B cell (primary cell): Measurements from ENCODE around the gene PRAC2. TPM values are rescaled to one million over a fixed set of nuclear protein-coding genes. Genes with fewer than 3 reads are reported as not detected.

ENCODE experiments used
- ATAC-seq: fragments of 200-7000 bp; cut with Tn5 transposase; one replicate; pipeline ENCODE4 v1.10.0; 2021; ENCODE audit warnings: low read depth, mild to moderate bottlenecking, moderate number of reproducible peaks, moderate library complexity
- CTCF ChIA-PET: fragments of 350-600 bp; sonication (Branson Sonifier 250); formaldehyde crosslinking; loops from one replicate; lab custom pipeline; 2021; ENCODE audit warnings: antibody characterized with exemption, inconsistent platforms; lab: Charles Lee
- POLR2A ChIA-PET: fragments of 350-600 bp; sonication (Branson Sonifier 250); formaldehyde crosslinking; loops from one replicate; lab custom pipeline; 2021; ENCODE audit warnings: antibody characterized with exemption; lab: Charles Lee
- DNase-seq: peaks from one replicate; pipeline ENCODE4 v3.0.0; 2013
- H2AFZ ChIP-seq: 2 replicates; pipeline ENCODE4 v1.6.1; 2012; ENCODE audit warnings: mild to moderate bottlenecking, low read depth, low read length; ENCODE audit not compliant: insufficient read depth, poor library complexity, severe bottlenecking
- H3K27ac ChIP-seq, 2 donors: 1 replicate in 1 of 2; 2 replicates in 1 of 2; pipeline ENCODE4 v1.5.1; 2012 to 2013; ENCODE audit warnings: low read length in 2 of 2, mild to moderate bottlenecking in 2 of 2, moderate library complexity in 1 of 2
- H3K27me3 ChIP-seq, 4 experiments: fragments of 200-600 bp in 1 of 4; sonication (generic) in 1 of 4; replicated peaks in 1 of 4; 1 replicate in 2 of 4; 2 replicates in 2 of 4; pipeline versions ENCODE4 v1.6.1 to v1.7.0; 2013 to 2016; ENCODE audit warnings: low read length in 3 of 4, mild to moderate bottlenecking in 2 of 4, mixed read lengths in 1 of 4, moderate library complexity in 1 of 4; ENCODE audit not compliant: insufficient read depth in 4 of 4, control insufficient read depth in 3 of 4; ENCODE audit errors: control extremely low read depth in 1 of 4
- H3K36me3 ChIP-seq, 2 experiments: replicated peaks in 1 of 2; 1 replicate in 1 of 2; 2 replicates in 1 of 2; pipeline versions ENCODE4 v1.6.1 to v1.7.1; 2013; ENCODE audit warnings: low read length in 1 of 2; ENCODE audit not compliant: insufficient read depth in 2 of 2, control insufficient read depth in 1 of 2; ENCODE audit errors: control extremely low read depth in 1 of 2, extremely low read depth in 1 of 2
- H3K4me1 ChIP-seq, 2 donors: fragments of 200-600 bp in 1 of 2; sonication (generic) in 1 of 2; 1 replicate in 1 of 2; 2 replicates in 1 of 2; pipeline versions ENCODE4 v1.5.1 to v1.6.1; 2013 to 2017; ENCODE audit warnings: low read length in 2 of 2; ENCODE audit not compliant: control insufficient read depth in 2 of 2, insufficient read depth in 2 of 2
- H3K4me2 ChIP-seq: replicated peaks from 2 replicates; pipeline ENCODE3; 2012; ENCODE audit warnings: mild to moderate bottlenecking, low read depth, low read length; ENCODE audit not compliant: poor library complexity, severe bottlenecking
- H3K4me3 ChIP-seq, 5 experiments: fragments of 200-600 bp in 1 of 5; sonication (generic) in 1 of 5; 1 replicate in 3 of 5; 2 replicates in 2 of 5; pipeline versions ENCODE4 v1.5.1 to v1.7.0; 2011 to 2016; ENCODE audit warnings: low read length in 4 of 5, mild to moderate bottlenecking in 4 of 5, low read depth in 2 of 5, control low read depth in 1 of 5, moderate library complexity in 1 of 5; ENCODE audit not compliant: insufficient read depth in 1 of 5; ENCODE audit errors: control extremely low read depth in 1 of 5, extremely low read depth in 1 of 5
- H3K79me2 ChIP-seq: fragments of 200-600 bp; sonication (generic); one replicate; pipeline ENCODE4 v1.6.0; 2016; ENCODE audit warnings: low read length; ENCODE audit not compliant: control insufficient read depth, insufficient read depth
- H3K9ac ChIP-seq: fragments of 200-600 bp; sonication (generic); 2 replicates; pipeline ENCODE4 v1.6.1; 2017; ENCODE audit warnings: mild to moderate bottlenecking, low read length, moderate library complexity
- H3K9me3 ChIP-seq, 3 donors: one replicate each; pipeline versions ENCODE4 v1.6.1 to v1.7.1; 2013; ENCODE audit warnings: low read length in 2 of 3; ENCODE audit not compliant: control insufficient read depth in 2 of 3, insufficient read depth in 1 of 3; ENCODE audit errors: control extremely low read depth in 1 of 3
- H4K20me1 ChIP-seq: 2 replicates; pipeline ENCODE4 v1.6.0; 2012; ENCODE audit warnings: mild to moderate bottlenecking, low read length; ENCODE audit not compliant: insufficient read depth, control insufficient read depth, poor library complexity, severe bottlenecking
- H3K27ac Mint-ChIP-seq: one replicate; pipeline ENCODE4 v1.8.0; 2021; ENCODE audit warnings: mixed read lengths
- H3K27me3 Mint-ChIP-seq: one replicate; pipeline ENCODE4 v1.8.0; 2021; ENCODE audit warnings: mixed read lengths
- H3K4me1 Mint-ChIP-seq: one replicate; pipeline ENCODE4 v1.8.0; 2021; ENCODE audit warnings: mixed read lengths
- H3K4me3 Mint-ChIP-seq: one replicate; pipeline ENCODE4 v1.8.0; 2021; ENCODE audit warnings: mixed read lengths
- H3K9me3 Mint-ChIP-seq: one replicate; pipeline ENCODE4 v1.8.0; 2022; ENCODE audit warnings: mixed read lengths; ENCODE audit not compliant: insufficient read depth
- CTCF ChIP-seq: fragments of 200-600 bp; IDR thresholded peaks from one replicate; pipeline ENCODE4 v1.8.0; 2022; ENCODE audit warnings: antibody characterized with exemption, mild to moderate bottlenecking
- EZH2 ChIP-seq: IDR thresholded peaks from 2 replicates; pipeline ENCODE4 v1.6.1; 2012; ENCODE audit warnings: borderline replicate concordance, low read depth, mild to moderate bottlenecking, moderate library complexity, low read length; ENCODE audit not compliant: insufficient read depth, poor library complexity, severe bottlenecking
- WGBS: methylation state at CpG from one replicate; pipeline ENCODE4 v1.1.5; 2013; ENCODE audit warnings: missing lambda C conversion rate; ENCODE audit not compliant: insufficient coverage; 5-methylcytosine and 5-hydroxymethylcytosine counted together
- intact Hi-C: fragments of 100-400 bp; cut with micrococcal nuclease; formaldehyde crosslinking; loops from one replicate; pipeline ENCODE4 v1.10.0; 2022
- polyA plus RNA-seq: library from polyadenylated mRNA; depleted of rRNA; stranded (reverse); fragments of >200 nt; gene quantifications from 2 replicates; pipeline ENCODE4 v1.2.3, GENCODE V29; 2012
- total RNA-seq, 2 donors: library from RNA; stranded (reverse); fragments of 120-200 nt in 1 of 2; gene quantifications; 1 replicate in 1 of 2; 2 replicates in 1 of 2; pipeline versions ENCODE4 v1.2.3 to v1.2.4, GENCODE V29; 2013 to 2022

PRAC2 gene
- total and polyA plus RNA-seq, 2 donors (not counting 1 experiment from before 2014, with no cell fraction given) = not detected

- no peak overlapping the region for H2AFZ ChIP-seq
- DNase-seq (peak; percentile 25), ATAC-seq (no peak)
- Mint-ChIP-seq H3K27ac (no peak overlapping the region), H3K27me3 (peaks cover 82% of the 10 kb centered on the region), H3K4me1 (peaks cover 29% of the 10 kb centered on the region), H3K4me3 (peak overlapping the region; percentile 7), H3K9me3 (no peaks in the 10 kb centered on the region)
- H3K9ac ChIP-seq = no peak overlapping the region
- H3K36me3 ChIP-seq = no peaks in the 10 kb centered on the region
- H3K4me1 ChIP-seq = peaks cover 41 to 65% of the 10 kb centered on the region in 2 donors
- H3K27me3 ChIP-seq = peaks cover 0 to 92% (median 81%) of the 10 kb centered on the region in 4 experiments
- peak overlapping the region; percentile 65 for H3K4me2 ChIP-seq
- CTCF ChIA-PET = interaction anchor here (0.6 to 1.5 kb wide), 2 partner anchors 11 to 301 kb away, joined by 3 to 4 read pairs; no protein-coding TSS in a partner anchor
- no peak overlapping the region for H3K4me3 ChIP-seq
- H4K20me1 ChIP-seq = no peaks in the 10 kb centered on the region
- TF ChIP-seq CTCF = no peak
- peak; percentile 58 for TF ChIP-seq EZH2
- intact Hi-C loops = loop anchor here (5.0 to 10.0 kb wide), 2 partner anchors 132 to 265 kb away; partner anchors contain the start of gene IGF2BP1
- POLR2A ChIA-PET = no interaction called here
- H3K9me3 ChIP-seq = peaks cover 0 to 45% (median 0%) of the 10 kb centered on the region in 3 donors
- H3K27ac ChIP-seq = no peak overlapping the region
- H3K79me2 ChIP-seq = no peaks in the 10 kb centered on the region
- 10% methylated on average over 17 of the region's 19 CpGs for WGBS
These were observed 6.6 kb downstream of the PRAC2 start for GRCh38 chr17:48729335-48730239.

DNA sequence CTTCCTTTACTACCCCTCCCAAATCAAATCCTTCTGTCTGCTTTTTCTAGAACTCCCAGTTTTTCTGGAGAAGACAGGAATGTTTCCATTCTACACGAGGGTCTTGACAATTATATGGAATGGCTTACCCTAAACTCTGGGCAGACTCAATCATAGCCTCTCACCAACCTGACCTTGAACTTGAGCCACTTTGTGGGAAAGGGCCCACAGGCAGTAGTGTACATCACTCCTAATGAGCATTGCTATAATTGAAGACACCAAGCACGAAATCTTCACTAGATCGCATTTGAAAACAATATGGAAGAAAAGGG is 7.2 kb downstream of the PRAC2 start:
- intact Hi-C loops = no loop called here
- Histone ChIP-seq H3K9me3 (peaks cover 0 to 39% (median 0%) of the 10 kb centered on the region in 3 donors), H3K4me1 (peaks cover 35 to 62% of the 10 kb centered on the region in 2 donors), H3K36me3 (no peaks in the 10 kb centered on the region), H3K9ac (no peak overlapping the region), H3K27me3 (peaks cover 0 to 92% (median 80%) of the 10 kb centered on the region in 4 experiments), H4K20me1 (no peaks in the 10 kb centered on the region), H3K4me3 (no peak overlapping the region), H2AFZ (no peak overlapping the region), H3K27ac (no peak overlapping the region), H3K79me2 (no peaks in the 10 kb centered on the region), H3K4me2 (no peak overlapping the region)
- POLR2A ChIA-PET = no interaction called here
- Mint-ChIP-seq H3K4me1 (peaks cover 23% of the 10 kb centered on the region), H3K9me3 (no peaks in the 10 kb centered on the region), H3K27me3 (peaks cover 82% of the 10 kb centered on the region), H3K27ac (no peak overlapping the region), H3K4me3 (no peak overlapping the region)
- CTCF ChIA-PET = interaction anchor here (0.6 kb wide), 1 partner anchor 301 kb away, joined by 4 read pairs; no protein-coding TSS in a partner anchor
- DNase-seq (no peak), ATAC-seq (no peak)
- WGBS = 53% methylated on average over 3 of the region's 3 CpGs
- TF ChIP-seq CTCF (no peak), EZH2 (no peak)
